DMS153 treated with DMSO at 0.1 percent for 48 hours (cell line): ENCODE results near the gene AZU1.
"Not testable (repeated sequence)": the region's sequence is repeated elsewhere in the genome, so short reads cannot be mapped to it uniquely, and the experiment has no call there.

Experiments
- DNase-seq: peaks from one replicate; lab custom pipeline; 2025; ENCODE audit not compliant: unreplicated experiment; lab: John Stamatoyannopoulos, UW

AZU1 gene

GRCh38 chr19:807627-808422, 19.8 kb upstream of the AZU1 start:
- no peak for DNase-seq

GRCh38 chr19:808423-808775, 19.2 kb upstream of the AZU1 start:
- no peak for DNase-seq

GRCh38 chr19:810077-810855, 17.4 kb upstream of the AZU1 start:
- DNase-seq, result no peak

- no peak for DNase-seq
Measured at GRCh38 chr19:810883-811489, 16.7 kb upstream of the AZU1 start.

- DNase-seq, result no peak
Measured at GRCh38 chr19:811506-812048, 16.1 kb upstream of the AZU1 start.

- DNase-seq, result no peak
Measured at GRCh38 chr19:812049-812746, 15.4 kb upstream of the AZU1 start.

GRCh38 chr19:812747-813218, 14.9 kb upstream of the AZU1 start:
- DNase-seq, result no peak

GRCh38 chr19:813219-814151, 14.2 kb upstream of the AZU1 start:
- no peak for DNase-seq

GRCh38 chr19:814152-815078, 13.2 kb upstream of the AZU1 start:
- DNase-seq, result no peak

GRCh38 chr19:815079-815774, 12.4 kb upstream of the AZU1 start:
- DNase-seq, result no peak

- DNase-seq, result no peak
Measured at GRCh38 chr19:815775-816499, 11.7 kb upstream of the AZU1 start.

GRCh38 chr19:816500-816857, 11.2 kb upstream of the AZU1 start:
- DNase-seq, result no peak

- DNase-seq, result not testable (repeated sequence)
Measured at GRCh38 chr19:820212-820611, 7.4 kb upstream of the AZU1 start.

- DNase-seq, result no peak
Measured at GRCh38 chr19:821231-821824, 6.3 kb upstream of the AZU1 start.

GRCh38 chr19:821825-822503, 5.7 kb upstream of the AZU1 start, which contains the start of gene PLPPR3:
TSS of gene PLPPR3 (minus strand) at chr19:821955. CDS start at chr19:821559, 396 bp downstream.
- no peak for DNase-seq

GRCh38 chr19:823565-824121, 4.0 kb upstream of the AZU1 start:
- DNase-seq, result no peak
